Suppressor macrophage treated with lipopolysaccharide for 1 hour (primary cell): ENCODE data around the gene SPPL2B.
A peak's percentile ranks its signal among the peaks of the same experiment; 100 is the strongest.

Source experiments
- DNase-seq, 3 donors: peaks; one replicate each; pipeline ENCODE4 v3.0.0-alpha.2; 2020 to 2022

SPPL2B gene

DNA sequence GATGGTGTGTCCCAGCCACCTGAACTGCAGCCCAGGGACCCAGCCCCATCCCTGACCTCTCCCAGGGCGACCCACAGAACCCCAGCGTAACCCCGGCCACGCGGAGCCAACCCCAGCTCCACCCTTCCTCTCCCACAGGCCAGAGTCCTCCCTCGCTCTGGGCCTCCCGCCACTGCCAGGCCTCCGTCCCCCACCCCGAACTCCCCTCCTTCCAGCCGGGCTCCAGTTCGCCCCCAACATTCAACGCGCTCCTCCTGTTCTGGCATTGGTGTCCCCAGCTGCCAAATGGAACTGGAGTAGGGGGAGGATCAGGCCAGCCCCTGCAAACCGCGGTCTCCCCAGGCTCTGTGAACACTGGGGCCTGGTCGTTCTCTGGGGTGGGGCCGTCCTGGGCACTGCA lies 28.0 kb upstream of the SPPL2B start:
- DNase-seq = no peak

DNA sequence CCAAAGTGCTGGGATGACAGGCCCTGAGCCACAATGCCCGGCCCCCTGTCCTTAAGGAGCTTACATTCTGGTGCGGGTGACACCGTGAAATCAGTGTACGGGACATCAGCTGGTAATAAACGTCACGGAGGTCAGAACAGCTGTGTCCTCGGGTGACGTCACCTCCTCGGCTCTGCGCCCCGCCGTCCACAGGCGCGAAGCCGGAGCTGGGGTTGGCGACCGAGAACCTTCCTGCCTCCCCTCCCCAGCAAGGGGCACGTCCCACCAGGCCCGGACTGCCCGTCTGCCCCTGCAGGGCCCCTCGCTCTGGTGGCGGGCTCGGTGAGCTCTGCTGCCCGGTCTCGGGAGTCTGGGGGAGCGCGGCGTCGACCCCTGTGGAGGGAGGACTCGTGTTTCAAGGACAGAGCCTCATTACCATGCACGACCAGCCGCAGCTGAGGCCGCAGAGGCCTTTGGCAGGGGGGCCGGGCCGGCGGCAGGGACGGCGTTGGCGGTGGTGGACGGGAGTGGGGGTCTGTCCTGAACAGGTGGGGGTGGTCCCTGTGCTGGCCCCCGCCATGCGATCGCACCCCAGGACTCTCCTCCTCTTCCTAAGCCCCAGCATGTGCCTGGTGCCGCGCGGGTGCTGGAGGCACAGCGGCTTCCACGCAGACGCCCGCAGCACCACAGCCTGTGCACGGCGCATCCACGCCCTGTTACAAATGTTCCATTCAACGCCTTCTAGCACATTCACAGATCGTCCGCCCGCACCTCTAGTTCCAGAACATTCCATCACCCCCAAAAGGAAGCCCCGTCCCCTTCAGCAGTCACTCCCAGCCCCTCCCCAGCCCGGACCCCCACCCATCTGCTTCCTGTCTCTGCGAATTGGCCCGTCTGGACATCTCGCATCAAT lies 25.9 kb upstream of the SPPL2B start:
- peak; percentile 70 to 75 (median 75) for DNase-seq

- no peak for DNase-seq
Measured at GRCh38 chr19:2303211-2303798, 25.2 kb upstream of the SPPL2B start.

- DNase-seq = no peak
Measured at GRCh38 chr19:2305452-2306280, 22.8 kb upstream of the SPPL2B start.

DNA sequence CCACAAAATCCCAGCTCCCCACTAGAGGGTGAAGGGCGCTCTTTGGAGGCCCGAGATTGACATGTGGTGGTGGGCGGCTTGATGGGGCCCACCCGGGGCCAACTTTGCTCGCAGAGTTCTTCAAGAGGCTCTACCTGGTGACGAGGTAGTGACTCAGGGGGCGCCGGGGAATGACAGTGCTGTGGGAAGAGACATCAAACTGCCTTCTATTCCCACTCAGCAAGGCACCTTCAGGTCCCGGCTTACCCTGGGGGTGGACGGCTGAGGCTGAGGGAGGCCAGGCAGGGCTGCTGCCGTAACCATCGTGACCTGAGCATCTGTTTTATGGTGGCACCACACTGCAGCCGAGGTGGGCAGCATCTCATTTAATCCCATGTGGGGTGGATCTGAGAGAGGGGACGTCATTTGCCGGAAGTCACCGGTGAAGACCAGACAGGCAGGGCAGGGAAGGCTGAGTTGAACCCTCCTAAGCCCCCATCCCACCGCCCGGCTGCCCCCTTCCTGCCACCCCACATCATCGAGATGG lies 22.1 kb upstream of the SPPL2B start:
- DNase-seq = no peak

DNA sequence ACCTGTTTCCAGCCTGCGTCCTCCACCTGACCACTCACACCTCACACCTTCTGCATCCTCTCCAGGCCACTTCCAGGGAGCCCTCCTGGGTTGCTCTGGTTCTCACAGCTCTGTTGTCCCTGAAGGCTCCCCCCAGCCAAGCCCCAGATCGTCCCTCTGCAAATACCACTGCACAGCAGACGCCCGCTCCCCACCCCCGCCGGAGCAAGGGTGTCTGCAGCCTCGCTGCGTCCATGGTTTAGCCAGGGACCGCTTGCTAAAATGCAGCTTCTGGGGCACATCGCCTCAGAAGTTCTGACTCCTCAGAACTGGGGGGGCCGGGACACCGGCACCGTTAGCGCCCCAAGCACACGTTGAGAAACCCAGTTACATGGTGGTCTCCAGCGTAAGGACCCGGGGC lies 21.5 kb upstream of the SPPL2B start:
- DNase-seq = no peak

DNA sequence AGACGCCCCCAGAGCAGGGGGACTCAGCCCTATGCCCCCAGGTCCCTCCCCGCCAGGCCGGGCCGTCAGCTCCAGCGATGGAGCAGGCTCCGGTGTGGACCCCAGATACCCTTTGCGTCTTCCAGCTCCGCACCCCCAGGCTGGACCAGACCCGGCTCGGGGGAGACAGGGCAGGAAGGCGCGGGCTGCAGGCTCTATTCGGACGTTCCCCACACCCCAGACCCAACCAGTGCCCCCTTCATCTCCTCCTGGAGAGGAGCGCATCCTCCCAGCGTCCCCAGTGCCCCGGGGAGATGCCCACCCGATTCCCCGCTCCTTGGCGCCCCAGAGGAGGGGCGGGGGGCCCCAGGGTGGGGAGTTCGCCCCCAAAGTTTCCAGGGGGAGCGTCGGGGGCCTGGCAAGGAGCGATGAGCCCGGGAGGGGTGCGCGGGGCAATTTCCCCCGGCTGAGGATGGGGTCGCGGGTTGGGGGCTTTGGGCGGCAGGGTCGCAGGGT lies 20.9 kb upstream of the SPPL2B start:
- no peak for DNase-seq

DNA sequence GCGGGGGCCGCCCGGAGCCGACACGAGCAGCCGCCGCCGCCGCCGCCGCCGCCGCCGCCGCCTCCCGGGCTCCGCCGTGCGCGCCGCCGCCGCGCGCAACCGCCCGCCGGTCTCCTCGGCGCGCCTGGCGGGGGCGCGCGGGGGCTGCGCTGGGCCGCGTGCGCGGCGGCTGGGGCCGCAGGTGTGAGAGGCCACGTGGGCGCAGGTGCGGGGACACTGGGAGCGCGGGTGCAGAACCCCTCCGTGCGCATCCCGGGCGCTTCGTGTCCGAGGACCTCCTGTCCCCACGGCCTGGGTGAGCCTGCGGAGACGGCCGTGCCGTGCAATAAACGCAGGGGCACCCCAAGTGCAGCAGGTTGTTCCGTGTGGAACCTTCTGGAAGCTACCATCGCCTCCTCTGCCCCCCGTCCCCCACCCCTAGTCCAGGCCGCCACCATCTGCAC lies 20.3 kb upstream of the SPPL2B start, which contains the start of gene LINGO3:
TSS of gene LINGO3 (minus strand) at position 41 of the 443 bp plus-strand sequence. CDS start 16,378 bp downstream, outside the sequence.
- peak in 1 of 3 donors; percentile 47 for DNase-seq

DNA sequence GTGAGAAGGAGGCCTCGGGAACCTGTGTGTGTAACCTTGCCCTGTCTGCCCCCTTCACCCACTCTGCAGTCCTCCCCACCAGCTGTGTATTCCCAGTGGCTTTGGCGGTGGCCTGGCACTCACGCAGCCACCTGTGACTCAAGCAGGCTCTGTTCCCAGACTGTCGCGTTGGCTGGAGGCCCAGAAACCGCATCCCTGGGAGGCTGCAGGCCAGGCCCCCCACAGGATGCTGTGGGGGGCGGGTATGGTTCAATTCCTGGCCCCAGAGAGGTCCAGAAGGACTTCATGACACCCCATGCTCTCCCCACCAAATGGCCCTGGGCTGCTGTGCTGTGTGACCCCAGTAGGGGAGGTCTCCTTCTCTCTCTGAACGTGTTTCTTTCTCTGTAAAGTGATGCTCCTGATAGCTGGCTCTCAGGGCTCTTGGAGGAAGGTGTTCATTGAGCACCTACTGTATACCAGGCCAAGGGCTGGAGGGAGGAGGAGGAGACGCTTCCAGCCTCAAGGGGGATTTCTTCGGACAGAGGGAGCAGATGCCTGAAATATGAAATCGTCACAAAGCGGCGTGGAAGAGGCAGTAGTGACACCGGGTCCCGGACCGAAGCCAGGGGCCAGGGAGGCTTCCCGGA lies 18.6 kb upstream of the SPPL2B start:
- DNase-seq = no peak

- DNase-seq = no peak
Measured at GRCh38 chr19:2311093-2311492, 17.4 kb upstream of the SPPL2B start.

GRCh38 chr19:2312820-2313501 lies 15.5 kb upstream of the SPPL2B start:
- no peak for DNase-seq

DNA sequence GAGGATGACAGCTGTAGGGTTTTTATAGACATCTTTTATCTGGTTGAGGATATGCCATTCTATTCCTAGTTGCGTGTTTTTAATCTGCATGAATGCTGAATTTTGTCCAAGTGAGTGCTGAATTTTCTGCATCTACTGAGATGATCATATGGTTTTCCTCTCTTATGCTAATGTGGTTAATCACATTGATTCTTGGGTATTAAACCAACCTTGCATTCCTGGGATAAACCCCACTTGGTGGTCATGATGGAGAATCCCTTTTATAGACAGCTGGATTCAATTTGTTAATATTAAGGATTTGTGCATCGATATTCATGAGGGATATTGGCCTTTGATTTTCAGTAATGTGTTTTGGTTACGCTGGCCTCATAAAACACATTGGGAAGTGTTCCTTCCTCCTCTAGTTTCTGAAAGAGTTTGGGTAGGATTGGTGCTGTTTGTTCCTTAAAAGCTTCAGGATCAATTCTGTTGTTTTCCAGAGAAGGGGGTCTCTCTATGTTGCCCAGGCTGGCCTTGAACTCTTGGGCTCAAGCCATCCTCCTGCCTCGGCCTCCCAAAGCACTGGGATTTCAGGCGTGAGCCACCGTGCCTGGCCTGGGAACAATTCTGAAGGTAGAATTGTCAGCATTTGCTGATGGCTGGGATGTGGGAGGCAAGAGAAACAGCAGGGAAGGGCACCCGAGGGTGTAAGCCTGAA lies 13.2 kb upstream of the SPPL2B start:
- DNase-seq = no peak

DNA sequence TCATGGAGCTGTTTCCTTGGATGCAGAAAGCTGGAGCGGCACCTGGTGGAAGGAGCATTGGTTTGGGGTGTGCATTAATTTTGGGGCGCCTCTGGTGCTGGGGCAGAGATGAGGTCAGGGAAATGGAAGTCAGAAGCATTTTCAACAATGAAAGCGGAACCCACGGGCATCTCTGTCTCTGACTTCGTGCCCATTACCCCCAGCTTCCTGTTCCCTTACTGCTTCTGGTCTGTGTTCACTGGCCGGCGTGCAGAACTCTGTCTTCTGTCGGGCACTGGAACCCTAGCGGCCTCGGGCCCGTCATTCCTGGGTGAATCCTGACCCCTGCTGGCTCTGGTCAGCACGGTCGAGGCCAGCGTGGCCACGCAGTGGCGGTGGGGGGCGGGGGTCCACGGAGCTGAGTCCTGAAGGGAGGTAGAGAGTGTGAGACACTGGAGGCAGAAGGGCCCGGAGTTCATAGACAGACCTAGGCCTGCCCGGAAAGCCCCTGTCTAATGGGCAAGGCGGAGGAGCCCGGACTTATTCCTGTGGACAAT lies 12.6 kb upstream of the SPPL2B start:
- DNase-seq = peak; percentile 87 to 94 (median 92)

DNA sequence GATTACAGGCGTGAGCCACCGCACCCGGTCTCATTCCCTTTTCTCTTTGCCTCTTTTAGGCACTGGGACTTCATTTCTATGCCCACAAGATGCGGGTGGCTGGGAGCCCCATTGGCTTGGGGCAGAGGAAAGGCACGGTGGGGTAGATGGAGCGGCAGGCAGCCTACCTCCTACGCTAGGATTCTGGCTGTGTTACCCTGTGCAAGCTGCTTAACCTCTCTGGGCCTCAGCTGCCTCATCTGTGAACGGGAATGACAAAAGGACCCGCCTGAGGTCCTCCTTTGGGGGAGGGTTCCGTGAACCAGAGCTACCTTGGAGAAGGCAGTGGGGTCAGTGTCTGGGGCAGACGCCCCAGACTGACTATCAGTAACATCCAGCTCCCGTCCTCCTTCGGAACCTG lies 11.2 kb upstream of the SPPL2B start:
- no peak for DNase-seq

DNA sequence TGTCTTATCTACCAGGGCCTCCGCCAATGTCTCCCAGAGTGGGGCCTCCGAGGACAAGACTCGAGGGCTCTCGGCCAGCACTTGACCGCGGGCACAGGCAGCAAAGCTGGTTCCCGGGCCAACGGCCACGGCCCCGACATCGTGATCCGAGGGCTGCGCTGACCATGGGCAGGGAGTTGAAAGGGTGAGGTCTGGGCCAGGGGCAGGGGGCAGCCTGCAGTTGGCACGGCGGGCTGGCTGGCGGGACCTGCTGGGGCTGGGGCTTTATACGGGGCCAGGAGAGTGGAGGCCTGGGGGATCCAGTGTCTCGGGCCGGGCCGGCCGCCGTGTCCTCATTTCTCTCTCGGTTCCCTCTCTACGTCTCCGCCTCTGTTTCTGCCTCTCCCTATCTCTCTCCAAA lies 10.7 kb upstream of the SPPL2B start:
- no peak for DNase-seq

GRCh38 chr19:2318923-2319322 lies 9.6 kb upstream of the SPPL2B start:
- no peak for DNase-seq

GRCh38 chr19:2319551-2319950 lies 8.9 kb upstream of the SPPL2B start:
- no peak for DNase-seq

- no peak for DNase-seq
Measured at GRCh38 chr19:2320049-2320448, 8.4 kb upstream of the SPPL2B start.

DNA sequence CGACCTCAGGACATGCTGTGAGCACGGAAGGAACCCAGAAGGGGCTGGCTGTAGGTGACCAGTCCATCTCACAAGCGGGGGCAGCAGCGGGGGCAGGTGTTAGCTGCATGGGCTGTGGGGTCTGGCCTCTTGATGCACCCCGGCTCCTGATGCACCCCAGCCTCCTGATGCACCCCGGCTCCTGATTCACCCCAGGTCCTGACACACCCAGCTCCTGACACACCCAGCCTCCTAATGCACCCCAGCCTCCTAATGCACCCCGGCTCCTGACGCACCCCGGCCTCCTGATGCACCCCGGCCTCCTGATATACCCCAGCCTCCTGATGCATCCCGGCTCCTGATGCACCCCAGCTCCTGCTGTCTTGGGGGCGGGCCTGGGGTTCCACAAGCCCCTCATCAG lies 7.5 kb upstream of the SPPL2B start:
- no peak for DNase-seq

GRCh38 chr19:2321565-2322283 lies 6.8 kb upstream of the SPPL2B start:
- DNase-seq = no peak
